ENCODE measurements around the gene TNPO1.
A peak's percentile ranks its signal among the peaks of the same experiment; 100 is the strongest.

Gene TNPO1

DNA sequence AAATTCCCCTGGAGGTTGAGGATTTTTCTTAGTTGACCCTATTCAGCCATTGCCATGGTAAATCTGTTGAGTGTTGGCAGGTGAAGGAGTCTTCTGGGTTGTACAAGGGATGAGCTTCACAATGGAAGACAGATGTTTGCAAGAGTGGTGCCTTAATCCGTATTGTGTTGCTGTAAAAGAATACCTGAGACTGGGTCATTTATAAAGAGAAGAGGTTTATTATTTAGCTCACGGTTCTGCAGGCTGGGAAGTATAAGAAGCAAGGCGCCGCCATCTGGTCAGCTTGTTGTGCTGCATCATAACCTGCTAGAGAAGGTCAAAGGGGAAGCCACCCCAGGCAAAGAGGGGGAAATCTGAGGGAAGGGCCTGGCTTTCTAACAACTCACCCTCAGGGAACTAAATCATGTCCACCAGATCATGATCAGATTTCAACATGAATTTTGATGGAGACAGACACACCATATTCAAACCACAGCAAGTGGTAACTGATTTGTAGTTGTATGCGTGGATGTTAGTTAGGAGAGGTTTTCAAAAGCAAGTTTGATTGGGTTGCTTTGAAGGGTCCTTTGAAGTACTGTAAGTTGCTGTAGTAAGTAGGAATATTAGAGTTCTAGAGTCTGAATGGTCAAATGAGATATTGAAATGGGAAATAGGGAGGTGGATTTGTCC, 2.5 kb downstream of the TNPO1 start:
- peak; percentile 26 for DNase-seq

DNA sequence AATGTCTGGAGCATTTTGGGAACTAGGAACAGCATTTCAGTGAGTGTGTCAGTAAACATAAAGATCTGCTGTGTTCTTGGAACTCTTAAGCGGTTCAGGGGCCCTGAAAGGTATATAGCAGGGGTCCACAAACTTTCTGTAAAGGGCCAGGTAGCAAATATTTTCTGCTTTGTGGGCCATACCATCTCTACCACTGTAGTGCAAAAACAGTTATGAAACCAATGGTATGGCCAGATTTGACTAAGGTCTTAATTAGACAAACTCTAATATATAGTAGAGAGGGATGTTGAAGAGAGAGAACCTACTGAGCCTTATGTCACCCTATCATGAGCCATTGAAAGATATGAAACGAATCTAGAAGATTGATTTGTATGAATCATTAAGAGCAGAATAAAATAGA, 5.3 kb downstream of the TNPO1 start:
- no peak for DNase-seq

DNA sequence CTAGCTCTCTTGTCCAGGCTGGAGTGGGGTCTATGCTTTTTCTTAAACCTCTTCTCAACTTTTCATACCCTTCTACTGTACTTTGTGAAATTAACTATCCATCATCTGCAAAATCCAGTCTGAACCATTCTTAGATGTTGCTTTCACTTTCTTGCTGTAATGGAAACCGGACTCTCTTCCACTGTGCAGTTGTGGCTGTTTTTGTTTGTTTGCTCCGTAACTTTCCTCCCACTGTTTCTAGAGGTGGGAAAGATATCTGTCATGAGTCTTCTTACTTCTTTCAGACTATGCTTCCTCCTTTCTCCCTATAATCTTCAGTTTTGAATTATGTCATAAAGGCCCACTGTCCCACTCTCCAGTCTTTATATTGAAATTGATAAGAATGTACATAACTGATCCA, 6.5 kb downstream of the TNPO1 start:
- DNase-seq: no peak

DNA sequence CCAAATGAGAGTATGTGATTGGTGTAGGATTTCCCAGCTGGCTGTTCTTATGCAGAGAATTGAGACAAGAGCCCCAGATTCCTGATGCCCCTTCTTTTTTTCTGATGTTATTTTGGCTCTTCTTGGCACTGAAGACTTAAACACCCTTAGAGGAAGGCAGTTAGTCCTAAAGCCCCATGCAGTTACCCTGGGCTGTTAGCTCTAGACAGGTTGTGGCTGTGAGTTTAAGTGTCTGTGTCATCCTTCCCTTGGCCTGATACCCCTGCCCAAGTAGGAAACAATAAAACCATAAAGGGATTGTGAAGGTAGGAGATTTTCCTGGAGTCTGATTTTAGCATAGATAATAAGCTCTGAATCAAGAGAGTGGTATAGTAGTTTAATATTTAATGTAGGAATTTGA, 13.2 kb downstream of the TNPO1 start:
- no peak for DNase-seq

DNA sequence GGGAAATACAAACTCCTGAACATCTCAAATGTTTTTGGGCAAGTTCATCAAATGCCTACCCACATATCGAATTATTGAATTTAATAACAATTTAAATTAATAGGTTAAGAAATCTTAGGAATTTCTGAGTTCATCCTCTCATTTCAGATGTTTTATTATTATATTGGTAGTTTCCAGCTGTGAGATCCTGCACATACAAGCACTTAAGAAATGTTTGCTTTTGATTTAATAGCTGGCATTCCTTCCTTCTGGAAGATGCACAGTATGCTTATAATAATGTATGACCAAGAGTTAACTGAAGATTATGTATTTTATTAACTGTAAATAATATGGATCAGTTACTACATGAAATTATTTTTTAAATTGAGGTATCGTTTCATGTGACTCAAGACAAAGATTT, 13.9 kb downstream of the TNPO1 start:
- no peak for DNase-seq

DNA sequence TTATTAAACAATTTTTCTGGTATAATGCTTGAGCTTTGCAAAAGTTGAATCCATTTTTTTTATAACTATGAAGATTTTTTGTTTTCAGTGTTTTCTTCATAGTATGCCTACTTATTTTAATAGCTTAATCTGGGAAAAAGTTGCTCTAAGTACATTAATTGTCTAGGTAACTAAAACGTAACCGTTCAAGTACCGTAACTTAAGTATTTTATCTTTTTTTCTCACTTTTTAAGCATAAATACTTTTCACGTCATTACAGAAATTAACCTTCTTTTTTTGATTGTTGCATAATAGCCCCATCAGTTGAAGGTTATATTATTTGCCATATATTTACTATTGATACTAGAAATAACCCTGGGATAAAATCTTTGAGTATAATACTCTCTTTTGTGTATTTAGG, 15.2 kb downstream of the TNPO1 start:
- no peak for DNase-seq

DNA sequence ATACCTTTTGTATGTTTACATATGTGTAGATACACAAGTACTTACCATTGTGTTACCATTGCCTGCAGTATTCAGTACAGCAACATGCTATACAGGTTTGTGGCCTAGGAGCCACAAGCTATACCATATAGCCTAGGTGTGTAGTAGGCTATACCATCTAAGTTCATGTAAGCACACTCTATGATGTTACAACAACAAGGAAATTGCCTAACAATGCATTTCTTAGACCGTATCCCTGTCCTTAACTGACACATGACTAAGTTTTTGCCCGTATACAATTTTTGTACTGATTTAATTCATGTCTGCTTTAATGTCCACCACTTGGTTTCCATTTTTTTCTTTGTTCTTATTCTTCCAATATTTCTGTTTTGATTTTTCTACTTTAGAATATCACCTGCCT, 18.5 kb downstream of the TNPO1 start:
- DNase-seq: no peak

DNA sequence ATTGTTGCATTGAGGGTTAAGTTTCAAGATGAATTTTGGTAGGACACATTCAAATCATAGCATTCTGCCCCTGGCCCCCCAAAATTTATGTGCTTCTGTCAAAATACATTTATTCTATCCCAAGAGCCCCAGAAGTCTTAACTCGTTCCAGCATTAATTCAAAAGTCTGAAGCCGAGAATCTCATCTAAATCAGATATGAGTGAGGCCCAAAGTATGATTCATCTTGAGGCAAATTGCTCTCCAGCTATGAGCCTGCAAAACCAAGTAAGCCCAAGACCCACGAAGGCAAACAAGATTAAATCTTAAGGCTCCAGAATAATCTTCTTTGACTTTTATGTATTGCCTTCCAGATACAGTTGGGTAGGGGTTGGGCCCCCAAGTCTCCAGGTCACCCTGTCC, 19.2 kb downstream of the TNPO1 start:
- no peak for DNase-seq

DNA sequence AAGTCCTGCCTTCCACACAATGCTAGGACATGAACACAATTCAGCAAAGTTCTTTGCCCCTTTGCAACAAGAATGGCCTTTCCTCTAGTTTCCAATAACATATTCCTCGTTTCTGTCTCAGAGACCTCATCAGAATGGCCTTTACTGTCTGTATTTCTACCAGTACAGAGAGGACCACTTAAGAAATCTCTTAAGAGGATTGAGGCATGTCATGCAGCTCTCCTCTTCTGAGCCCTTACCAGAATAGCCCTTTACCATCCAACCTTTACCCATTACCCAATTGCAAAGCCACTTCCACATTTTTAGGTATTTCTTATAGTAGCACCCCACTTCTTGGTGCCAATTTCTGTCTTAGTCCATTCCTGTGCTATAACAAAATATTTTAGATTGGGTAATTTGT, 20.3 kb downstream of the TNPO1 start:
- DNase-seq: no peak

DNA sequence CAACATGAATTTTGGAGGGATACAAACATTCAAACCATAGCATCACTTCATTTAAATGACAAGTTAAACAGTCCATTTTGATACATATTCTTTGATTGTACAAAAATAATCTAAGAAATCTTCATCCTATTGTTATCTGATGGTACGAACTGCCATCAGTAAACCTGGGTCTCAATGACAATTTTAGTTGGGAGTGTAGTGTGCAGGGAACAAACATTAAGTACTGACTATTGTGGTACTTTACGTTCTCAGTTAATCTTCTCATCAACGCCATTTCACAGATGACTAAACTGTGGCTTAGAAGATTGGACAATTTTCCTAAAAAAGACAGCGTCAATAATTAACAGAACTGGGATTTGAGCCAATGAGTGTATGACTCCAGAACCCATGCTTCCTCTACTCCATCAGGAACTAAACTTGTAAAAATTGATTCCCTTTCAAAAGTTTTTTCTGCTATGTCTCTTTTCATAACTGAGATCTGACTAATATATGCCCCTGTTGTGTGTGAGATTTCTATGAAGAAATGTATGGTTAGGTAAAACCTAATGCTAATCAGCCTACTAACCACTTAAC, 21.1 kb downstream of the TNPO1 start:
- no peak for DNase-seq

DNA sequence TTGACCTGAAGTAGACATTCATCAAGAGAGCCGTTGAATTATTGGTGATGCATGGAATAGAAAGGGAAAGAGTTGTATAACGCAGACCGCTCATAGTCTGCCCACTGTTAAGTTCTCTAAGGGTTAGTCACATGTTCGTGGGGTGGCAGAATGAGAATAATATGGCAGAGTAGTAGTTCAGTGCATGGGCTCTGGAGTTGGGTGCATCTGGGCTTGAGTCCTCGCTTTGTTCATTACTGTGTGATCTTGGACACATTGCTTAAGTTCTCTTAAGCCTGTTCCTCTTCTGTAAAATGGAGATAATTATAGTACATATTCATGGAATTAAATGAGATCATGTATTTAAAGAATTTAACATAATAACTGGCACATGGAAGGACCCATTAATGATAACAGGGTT, 23.6 kb downstream of the TNPO1 start:
- no peak for DNase-seq

DNA sequence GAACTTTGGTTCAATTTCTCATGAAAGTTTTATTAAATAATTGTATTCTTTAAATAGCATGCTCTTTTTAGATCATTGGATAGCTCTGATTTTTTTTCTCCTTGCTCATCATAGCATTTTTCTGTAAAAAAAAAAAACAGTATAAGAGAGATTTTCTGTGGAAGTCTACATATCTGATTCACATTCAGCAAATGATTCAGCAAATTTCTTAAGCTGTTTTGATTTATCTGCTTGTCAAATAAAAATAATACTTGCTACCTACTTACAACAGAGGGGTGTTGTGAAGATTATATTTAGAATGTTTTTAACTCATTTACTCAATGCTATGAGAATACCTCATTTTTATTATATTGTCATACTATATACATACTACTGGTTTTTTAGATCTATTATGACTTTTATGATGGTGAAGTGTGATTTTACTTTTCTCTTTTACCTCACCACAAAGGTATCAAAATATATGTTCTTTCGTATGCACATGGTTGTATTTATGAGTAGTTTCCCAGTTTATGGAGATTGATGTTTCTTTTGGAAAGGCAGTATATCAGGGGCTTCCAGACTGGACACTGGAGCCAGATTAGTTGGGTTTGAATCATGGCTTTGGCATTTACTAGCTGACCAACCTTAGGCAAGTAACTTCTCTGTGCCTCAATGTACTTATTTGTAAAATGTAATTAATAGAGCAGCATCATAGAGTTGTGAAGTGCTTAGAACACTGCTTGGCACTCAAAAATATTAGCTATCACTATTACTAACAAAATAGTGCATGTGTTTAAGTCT, 25.5 kb downstream of the TNPO1 start:
- no peak for DNase-seq

DNA sequence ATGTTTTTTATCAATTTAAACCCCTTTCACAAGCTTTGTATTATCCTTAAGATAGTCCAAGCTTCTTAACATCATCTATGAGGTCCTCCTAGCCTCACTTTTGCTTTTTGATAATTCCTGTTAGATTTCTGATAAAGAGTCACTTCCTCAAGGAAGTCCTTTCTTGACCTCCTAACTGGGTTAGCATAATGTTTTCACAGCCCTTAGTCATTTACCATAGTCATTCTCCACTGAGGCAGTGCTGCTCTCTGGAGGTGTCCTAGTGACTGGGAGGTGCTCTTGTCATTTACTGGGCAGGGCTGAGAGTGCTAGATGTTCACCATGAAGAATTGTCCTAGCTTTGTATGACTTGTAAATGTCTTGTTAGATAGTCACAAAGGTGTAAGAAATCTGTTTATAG, 26.4 kb downstream of the TNPO1 start:
- no peak for DNase-seq

DNA sequence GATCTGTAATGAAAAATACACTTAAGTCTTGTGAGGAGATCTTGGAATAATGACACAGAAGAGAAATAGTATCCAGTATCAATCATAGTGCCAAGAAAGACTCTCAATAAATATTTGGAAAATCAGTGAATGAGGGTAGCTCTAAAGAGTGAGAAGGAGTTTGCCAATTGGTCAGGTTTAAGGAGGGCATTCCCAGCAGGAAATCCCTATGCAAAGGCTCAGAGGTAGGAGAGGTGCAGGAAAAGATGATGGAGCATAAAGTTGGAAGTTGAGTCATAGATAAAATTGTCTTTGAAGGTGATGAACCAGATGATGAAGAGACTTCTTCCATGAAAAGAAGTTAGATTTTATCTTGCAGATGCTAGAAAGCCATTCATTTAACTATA, 27.8 kb downstream of the TNPO1 start:
- no peak for DNase-seq

DNA sequence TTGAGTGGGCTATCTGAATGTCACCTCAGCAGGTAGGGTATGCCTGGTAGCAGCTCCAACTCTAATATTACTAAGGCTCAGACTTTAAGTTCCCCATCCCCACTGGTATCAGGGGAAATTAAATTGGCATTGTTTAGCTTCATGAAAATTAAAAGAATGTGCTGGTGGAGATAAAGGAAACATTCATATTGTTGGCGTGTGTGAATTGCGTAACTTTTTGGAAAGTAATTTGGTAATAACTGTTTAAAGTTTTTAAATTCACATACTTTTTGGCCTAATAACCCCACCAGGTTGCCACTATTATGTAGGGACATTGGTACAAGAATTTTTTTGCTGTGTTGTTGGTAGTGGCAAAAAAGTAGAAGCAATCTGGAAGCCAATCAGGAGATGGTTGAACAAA, 29.4 kb downstream of the TNPO1 start:
- no peak for DNase-seq

DNA sequence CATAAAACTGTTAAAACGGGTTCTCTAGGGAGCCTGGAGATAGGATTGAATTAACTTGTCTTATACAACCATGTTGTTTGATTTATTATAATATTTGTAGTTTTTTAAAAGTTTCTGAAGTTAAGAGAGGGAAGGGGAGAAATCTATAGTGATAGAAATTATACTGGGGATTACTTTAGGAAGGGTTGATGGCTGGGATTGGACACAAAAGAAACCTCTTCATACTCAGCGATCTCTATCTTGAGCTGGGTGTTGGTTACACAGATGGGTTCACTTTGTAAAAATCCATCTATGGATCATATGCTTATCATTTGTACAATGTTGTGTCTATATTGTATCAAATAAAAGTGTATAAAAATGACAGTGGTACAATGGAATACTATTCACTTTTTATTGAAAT, 30.0 kb downstream of the TNPO1 start:
- no peak for DNase-seq

DNA sequence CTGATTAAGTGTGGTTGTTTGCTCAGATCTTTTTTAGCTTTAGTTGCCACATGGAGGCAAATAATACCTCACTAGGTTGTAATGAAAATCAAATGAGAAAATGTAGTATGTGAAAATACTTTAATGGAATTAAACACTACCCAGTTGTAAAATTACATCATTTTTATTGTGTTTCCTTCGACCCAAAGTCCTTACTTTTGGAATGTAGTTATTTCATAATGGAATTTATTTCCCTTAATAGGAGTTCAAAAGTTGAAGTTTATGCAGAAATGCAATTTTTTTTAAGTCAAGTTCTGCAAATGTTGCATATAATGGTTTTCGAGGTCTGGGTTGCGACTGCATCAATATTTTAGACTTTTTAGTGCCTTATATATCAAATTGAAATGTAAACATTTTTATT, 31.0 kb downstream of the TNPO1 start:
- DNase-seq: no peak

DNA sequence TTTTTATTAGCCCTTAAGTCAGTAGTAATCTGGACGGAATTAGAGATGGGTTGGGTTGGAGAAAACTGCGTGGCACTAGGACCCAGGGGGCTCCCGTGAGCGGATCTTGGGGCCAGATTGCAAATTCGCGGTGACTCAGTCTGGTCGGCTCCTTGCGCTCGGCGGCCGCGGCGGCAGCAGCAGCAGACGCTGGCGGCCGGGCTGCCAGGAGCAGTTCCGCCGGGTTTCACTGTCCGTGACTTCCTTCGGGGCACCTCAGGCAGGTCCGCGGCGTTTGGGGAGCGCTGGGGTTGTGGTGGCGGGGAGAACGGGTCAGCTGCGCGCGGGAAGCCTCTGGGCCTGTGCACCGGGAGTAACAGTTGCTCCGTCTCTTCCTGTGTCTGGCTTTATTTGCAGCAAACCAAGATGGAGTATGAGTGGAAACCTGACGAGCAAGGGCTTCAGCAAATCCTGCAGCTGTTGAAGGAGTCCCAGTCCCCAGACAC, 31.6 kb downstream of the TNPO1 start:
- DNase-seq: peak; percentile 76

DNA sequence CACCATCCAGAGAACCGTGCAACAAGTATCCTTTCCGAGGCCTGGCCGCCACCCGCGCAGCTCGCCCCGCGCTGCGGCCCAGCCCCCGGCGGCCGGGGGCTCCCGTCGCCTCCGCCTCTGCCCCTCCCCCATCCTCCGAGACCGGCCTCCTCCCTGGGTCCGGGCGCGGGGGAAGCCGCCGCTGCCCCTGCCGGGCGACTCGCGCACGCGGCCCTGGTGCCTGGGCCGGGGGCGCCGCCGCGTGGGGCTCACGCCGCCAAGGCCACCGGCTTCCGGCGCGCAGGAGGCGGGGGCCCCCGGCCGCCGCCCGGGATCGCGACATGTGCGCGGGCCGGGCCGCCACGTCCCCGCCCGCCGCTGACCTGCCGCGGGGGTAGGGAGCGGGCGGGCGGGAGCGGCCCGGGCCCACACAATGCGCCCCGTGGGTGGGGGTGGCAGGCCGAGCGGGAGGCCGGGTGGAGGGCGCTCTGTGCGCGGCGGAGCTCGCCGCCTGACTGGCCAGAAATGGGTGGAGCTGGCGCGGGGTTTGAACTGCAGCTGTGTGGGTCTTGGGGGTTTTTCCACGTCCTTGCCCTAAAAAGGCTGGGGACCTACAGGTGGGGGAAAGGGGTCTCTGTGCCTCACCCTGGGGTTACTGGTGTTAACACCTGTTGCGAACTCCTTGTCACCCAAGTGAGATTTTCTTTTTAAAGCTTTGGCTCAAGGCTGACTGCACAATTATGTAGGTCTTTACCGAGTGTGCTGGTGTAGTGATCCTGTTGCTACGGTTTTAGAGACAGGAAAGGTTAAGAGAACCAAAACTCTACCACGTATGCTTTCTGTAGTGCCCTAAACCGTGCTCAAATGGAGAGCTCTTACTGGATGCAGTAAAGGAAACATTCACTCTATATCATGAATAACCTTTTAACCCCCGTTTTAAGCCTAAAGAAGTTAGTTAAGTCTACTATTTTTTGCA, 32.3 kb downstream of the TNPO1 start:
- DNase-seq: no peak

DNA sequence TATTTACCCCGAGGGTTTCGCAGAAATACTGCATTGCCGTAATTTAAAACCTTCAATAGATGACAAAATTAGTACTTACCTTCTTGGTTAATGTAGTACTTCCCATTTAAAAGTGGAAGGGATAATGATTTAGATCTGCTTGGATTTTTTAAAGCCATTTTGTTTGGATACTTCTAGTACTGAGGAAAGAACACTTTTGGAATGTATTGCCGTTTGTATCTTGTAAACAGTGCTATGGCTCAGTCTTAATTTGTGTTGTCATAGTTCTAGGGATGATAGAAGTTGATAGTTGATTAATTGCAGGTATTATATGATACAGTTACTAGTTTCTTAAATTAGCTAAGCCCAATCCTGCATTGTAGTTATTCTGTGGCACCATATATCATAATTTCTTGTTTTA, 33.1 kb downstream of the TNPO1 start:
- no peak for DNase-seq

DNA sequence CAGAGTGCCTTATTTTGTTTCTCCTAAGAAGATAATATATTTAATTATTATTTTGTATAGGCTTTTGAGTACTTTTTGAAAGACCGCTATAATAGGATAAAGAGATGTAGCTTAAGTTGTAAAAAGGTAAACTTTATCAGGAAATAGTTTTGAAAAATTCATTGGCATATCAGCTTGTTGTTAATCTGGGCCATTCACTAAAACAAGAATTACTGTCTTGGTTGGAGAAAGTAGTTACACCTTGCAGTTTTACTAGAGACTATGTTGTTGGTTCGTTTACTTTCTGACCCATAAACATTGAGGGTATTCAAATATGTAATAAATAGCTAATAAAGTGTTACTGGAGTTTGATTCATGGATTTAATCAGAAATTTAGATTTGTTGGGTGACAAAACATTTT, 33.7 kb downstream of the TNPO1 start:
- no peak for DNase-seq

DNA sequence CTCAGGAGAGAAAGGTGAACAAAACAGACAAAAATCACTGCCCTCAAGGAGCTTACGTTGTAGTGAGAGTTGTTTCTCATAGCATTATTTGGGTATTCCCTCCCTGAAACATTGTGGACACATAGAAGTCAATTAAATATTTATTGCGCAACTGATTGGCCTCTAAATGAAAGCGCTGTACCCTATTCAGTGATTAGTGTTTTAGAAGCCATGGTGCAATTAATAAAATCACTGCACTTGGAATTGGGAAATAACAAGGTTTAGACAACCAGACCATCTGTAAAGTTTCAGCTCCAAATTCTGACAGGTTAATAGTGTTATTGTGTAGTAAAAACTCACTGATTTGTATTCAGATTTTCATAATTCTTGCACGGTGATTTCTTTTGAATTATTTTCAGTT, 35.9 kb downstream of the TNPO1 start:
- DNase-seq: no peak

DNA sequence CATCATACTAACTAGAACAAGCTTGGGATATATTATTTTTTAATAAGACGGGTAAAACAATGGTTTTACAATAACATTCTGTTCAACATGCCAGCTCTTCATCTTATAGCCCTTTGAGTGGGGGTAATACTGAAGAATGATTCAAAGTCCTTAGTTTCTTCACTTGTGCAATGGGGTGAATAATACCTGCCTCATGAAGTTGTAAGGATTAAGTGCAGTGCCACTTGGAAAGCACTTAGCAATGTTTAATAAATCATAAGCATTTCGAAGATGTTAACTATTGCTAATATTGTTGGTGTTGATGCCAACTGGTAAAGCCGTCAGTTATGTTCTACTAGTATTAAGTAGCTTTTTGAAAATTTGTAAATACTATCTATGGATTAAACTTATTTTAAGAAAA, 38.0 kb downstream of the TNPO1 start:
- no peak for DNase-seq
